Erythroblast (primary cell): ENCODE data around the gene WDFY1.

ENCODE experiments used
- GATA1 ChIP-seq: IDR thresholded peaks from 2 replicates; pipeline ENCODE4 v1.6.1; 2011; ENCODE audit warnings: low read depth, mild to moderate bottlenecking, control low read depth, low read length, moderate library complexity
- POLR2A ChIP-seq: IDR thresholded peaks from 2 replicates; pipeline ENCODE4 v1.6.1; 2011; ENCODE audit warnings: mild to moderate bottlenecking, low read length

DNA sequence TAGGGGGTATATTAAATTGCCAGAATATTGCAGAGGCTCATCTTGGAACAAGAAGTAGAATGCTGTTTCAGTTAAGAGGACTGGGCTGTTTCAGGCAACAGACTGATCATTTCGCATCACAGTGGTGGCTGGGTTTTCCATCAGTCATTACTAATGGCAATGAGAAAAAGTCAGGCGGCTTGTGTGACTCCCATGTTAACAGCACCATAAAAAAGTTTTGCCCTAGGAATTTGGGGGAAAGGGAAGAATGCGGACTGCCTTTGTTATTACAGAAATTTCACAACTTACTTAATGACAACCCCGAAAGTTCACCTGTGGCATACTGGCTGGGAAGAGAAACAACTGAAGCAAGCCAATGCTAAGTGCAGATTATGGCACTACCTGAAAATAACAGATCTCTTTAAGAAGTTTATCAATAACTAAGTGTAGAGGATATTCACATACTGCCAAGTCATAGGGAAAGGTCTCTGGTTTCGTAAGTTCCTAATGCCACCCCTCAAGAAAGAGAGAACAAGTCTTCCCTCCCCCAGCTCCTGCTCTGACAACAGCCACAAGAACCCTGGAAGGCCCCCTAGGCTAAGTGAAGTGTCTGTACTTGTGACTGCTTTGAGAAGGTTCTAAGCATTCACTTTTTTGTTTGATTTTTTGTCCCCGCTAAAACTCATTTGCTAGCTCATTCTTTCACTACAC, 67.3 kb downstream of the WDFY1 start:
- TF ChIP-seq POLR2A (no peak), GATA1 (no peak)
